Measurements from ENCODE around the gene SUB1. TPM values are rescaled to one million over a fixed set of nuclear protein-coding genes. Genes with fewer than 3 reads are reported as not detected.

SUB1 gene
- total RNA-seq, 2 experiments from 2014 or later = 418 to 458 TPM

GRCh38 chr5:32600054-32600622, 14.8 kb downstream of the SUB1 start:
- ChIA-PET POLR2A (interaction anchor here (1.2 kb wide), 1 partner anchor 10 kb away, joined by 3 read pairs; no protein-coding TSS in a partner anchor), CTCF (interaction anchor here (1.0 to 4.4 kb wide), 3 partner anchors 7 to 12 kb away, joined by 3 to 27 read pairs (median 4); no protein-coding TSS in a partner anchor)
- Mint-ChIP-seq H3K27ac (no peak overlapping the region), H3K9me3 (ENCODE audit: low read depth) (no peaks in the 10 kb centered on the region), H3K4me1 (peaks cover 53% of the 10 kb centered on the region), H3K36me3 (ENCODE audit: low read depth) (peaks cover 73% of the 10 kb centered on the region), H3K4me3 (no peak overlapping the region), H3K27me3 (no peaks in the 10 kb centered on the region)
- intact Hi-C loops (cut with DNase I, micrococcal nuclease) = no loop called here
- DNase-seq (no peak), ATAC-seq (no peak)

DNA sequence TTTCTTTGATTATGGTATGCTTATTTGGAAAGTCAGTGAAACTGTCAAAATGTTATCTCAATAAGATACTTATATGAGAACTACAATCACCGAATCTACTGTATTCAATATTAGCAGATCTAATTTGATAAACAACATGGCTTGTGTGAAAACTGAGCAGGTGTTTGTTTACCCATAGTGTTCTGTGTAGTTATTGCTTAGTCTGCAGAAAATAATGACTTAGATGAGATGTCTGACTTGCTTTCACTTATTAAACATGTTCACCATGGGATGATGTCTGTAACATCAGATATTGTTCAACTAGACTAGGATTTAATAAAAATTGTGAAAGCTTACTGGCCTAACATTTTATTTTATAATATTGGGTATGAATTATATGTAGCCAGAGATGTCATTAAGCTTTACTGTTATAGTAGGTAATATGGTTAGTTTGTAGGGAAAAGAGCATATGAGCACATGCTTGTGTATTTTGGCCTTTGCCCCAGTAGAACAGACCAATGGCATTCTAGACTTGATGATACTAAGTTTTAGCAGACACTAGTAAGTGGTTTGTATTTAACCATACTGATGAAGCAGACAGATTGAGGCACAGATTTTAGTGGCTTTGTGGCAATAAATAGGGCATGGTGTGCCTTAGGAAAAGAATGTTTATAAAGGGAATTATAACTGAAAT, 16.4 kb downstream of the SUB1 start:
- intact Hi-C loops (cut with DNase I, micrococcal nuclease) = no loop called here
- ChIA-PET CTCF (interaction anchor here (0.7 to 4.4 kb wide), 2 partner anchors 12 to 110 kb away, joined by 3 to 27 read pairs; no protein-coding TSS in a partner anchor), POLR2A (interaction anchor here (1.1 kb wide), 1 partner anchor 12 kb away, joined by 3 read pairs; no protein-coding TSS in a partner anchor)
- Mint-ChIP-seq H3K36me3 (ENCODE audit: low read depth) (peaks cover 66% of the 10 kb centered on the region), H3K9me3 (ENCODE audit: low read depth) (no peaks in the 10 kb centered on the region), H3K27me3 (no peaks in the 10 kb centered on the region), H3K4me3 (no peak overlapping the region), H3K27ac (peak overlapping the region; percentile 72), H3K4me1 (peaks cover 37% of the 10 kb centered on the region)
- ATAC-seq (no peak), DNase-seq (no peak)

DNA sequence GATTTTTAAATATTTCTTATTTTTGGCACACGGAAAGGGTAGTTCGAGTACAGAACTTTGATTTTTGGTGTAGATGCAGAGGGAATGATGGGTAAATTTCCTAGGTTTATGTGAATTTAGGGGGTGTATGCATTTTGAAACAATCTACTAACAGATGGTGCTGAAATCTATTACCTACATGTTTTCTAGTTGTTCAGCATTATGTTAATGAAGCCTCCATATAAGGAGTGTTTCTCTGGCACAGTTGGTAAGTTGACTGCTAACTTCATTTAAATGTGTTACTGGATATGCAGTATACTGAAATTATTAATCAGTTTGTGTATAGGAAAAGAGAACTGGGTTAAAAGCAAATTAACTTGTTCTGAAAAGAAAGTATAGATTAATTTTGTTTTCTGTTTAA, 17.5 kb downstream of the SUB1 start:
- no peak overlapping the region for H3K27ac Mint-ChIP-seq
- peaks cover 29% of the 10 kb centered on the region for H3K4me1 Mint-ChIP-seq
- intact Hi-C loops (cut with DNase I, micrococcal nuclease) = no loop called here
- ChIA-PET CTCF (interaction anchor here (4.4 kb wide), 1 partner anchor 13 kb away, joined by 27 read pairs; no protein-coding TSS in a partner anchor), POLR2A (interaction anchor here (0.6 kb wide), 1 partner anchor 594 kb away, joined by 6 read pairs; no protein-coding TSS in a partner anchor)
- H3K9me3 Mint-ChIP-seq (ENCODE audit: low read depth) = no peaks in the 10 kb centered on the region
- peaks cover 66% of the 10 kb centered on the region for H3K36me3 Mint-ChIP-seq (ENCODE audit: low read depth)
- no peak overlapping the region for H3K4me3 Mint-ChIP-seq
- no peak for DNase-seq
- ATAC-seq = no peak
- H3K27me3 Mint-ChIP-seq = no peaks in the 10 kb centered on the region

GRCh38 chr5:32604800-32605765, 19.7 kb downstream of the SUB1 start:
- ChIA-PET CTCF (interaction anchor here (1.2 to 2.1 kb wide), 2 partner anchors 15 to 117 kb away, joined by 3 to 7 read pairs; no protein-coding TSS in a partner anchor), POLR2A (interaction anchor here (1.0 kb wide), 1 partner anchor 15 kb away, joined by 3 read pairs; no protein-coding TSS in a partner anchor)
- DNase-seq = no peak
- peaks cover 13% of the 10 kb centered on the region for H3K4me1 Mint-ChIP-seq
- peaks cover 52% of the 10 kb centered on the region for H3K36me3 Mint-ChIP-seq (ENCODE audit: low read depth)
- peak; percentile 24 for ATAC-seq
- no peaks in the 10 kb centered on the region for H3K27me3 Mint-ChIP-seq
- no peaks in the 10 kb centered on the region for H3K9me3 Mint-ChIP-seq (ENCODE audit: low read depth)
- peak overlapping the region; percentile 7 for H3K27ac Mint-ChIP-seq
- no peak overlapping the region for H3K4me3 Mint-ChIP-seq
- intact Hi-C loops (cut with DNase I, micrococcal nuclease) = no loop called here

GRCh38 chr5:32605766-32606152, 20.4 kb downstream of the SUB1 start:
- H3K27ac Mint-ChIP-seq = peak overlapping the region; percentile 7

DNA sequence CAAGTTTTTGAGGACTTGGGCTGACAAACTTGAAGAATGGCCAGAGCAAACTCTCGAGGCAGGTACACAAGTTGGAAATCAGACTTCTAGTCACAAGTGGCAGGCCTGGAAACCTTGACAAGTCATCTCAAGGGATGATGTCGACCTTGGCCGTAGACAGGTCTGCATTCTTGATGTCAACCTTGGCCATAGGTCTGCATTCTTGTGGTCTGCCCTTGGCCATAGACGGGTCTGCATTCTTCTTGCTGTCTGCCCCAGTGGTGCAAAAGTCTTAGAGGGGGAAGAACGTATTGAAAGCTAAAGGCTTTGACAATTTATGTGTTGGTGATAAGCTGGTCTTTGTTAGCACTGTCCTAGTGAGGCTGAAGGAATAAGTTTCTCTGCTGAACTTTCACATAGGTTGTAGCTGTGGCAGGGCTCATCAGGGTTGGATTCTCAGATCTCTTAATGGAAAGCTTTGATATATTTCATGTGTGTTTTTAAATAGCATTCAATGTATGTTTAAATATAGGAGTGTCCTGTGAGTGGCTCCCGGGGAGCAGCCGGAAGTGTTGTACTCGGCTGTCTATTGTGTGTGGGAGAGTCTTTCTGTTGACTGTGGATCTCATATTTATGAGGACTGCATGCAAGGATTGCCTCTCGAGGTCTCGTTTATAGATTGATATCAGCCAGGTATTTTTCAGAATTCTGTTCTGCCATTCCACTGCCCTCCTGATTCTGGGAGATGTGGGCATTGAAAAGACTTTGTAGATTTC, 27.0 kb downstream of the SUB1 start:
- ChIA-PET POLR2A (interaction anchor here (0.8 kb wide), 1 partner anchor 123 kb away, joined by 3 read pairs; no protein-coding TSS in a partner anchor), CTCF (interaction anchor here (0.6 to 4.5 kb wide), 19 partner anchors 9 to 380 kb away, joined by 3 to 56 read pairs (median 3); no protein-coding TSS in a partner anchor)
- Mint-ChIP-seq H3K9me3 (ENCODE audit: low read depth) (no peaks in the 10 kb centered on the region), H3K4me3 (no peak overlapping the region), H3K27ac (no peak overlapping the region), H3K27me3 (no peaks in the 10 kb centered on the region), H3K4me1 (peaks cover 4% of the 10 kb centered on the region), H3K36me3 (ENCODE audit: low read depth) (peaks cover 7% of the 10 kb centered on the region)
- ATAC-seq = no peak
- intact Hi-C loops (cut with DNase I, micrococcal nuclease) = loop anchor here in 1 of 2 experiments (2.0 to 10.0 kb wide), 3 partner anchors 24 to 380 kb away; no protein-coding TSS in a partner anchor
- no peak for DNase-seq

More at GRCh38 chr5:32605766-32606152, 20.4 kb downstream of the SUB1 start:
- ChIA-PET CTCF (interaction anchor here (2.1 kb wide), 1 partner anchor 16 kb away, joined by 7 read pairs; no protein-coding TSS in a partner anchor), POLR2A (interaction anchor here (0.6 kb wide), 1 partner anchor 240 kb away, joined by 10 read pairs; no protein-coding TSS in a partner anchor)
- peak; percentile 13 for ATAC-seq
- Mint-ChIP-seq H3K9me3 (ENCODE audit: low read depth) (no peaks in the 10 kb centered on the region), H3K4me3 (no peak overlapping the region), H3K4me1 (peaks cover 10% of the 10 kb centered on the region), H3K27me3 (no peaks in the 10 kb centered on the region), H3K36me3 (ENCODE audit: low read depth) (peaks cover 48% of the 10 kb centered on the region)
- intact Hi-C loops (cut with DNase I, micrococcal nuclease) = no loop called here
- DNase-seq = no peak

DNA sequence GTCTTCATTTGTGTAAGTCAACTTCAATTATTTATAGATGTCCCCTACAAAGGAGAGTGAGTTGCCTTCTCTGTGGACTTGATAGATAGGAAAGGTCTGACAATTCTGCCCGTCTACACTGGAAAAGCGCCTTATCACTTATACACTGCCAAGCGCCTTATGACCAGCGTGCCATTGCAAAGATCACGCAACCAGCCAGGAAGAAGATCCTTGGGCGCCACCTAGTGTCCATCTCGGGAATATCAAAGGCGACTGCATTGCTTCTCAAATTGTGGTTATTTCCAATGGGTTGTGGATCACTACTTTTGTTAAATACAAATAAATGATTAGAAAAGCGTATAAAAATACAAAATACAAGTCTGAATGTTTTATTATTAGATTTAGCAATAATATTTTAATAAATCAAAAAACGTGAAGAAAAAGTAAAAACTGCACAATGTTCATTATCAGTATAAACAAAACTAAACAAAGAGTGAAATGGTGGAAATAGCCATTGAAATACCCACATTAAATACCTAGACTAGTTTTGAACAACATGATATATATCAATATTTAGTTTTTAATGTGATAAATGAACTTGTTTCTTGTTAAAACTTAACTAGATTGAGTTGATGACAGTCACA, 27.8 kb downstream of the SUB1 start:
- ChIA-PET CTCF (interaction anchor here (0.6 to 4.5 kb wide), 28 partner anchors 8 to 686 kb away, joined by 3 to 56 read pairs (median 3); no protein-coding TSS in a partner anchor), POLR2A (no interaction called here)
- Mint-ChIP-seq H3K27ac (peak overlapping the region; percentile 67), H3K4me3 (no peak overlapping the region), H3K36me3 (ENCODE audit: low read depth) (peaks cover 3% of the 10 kb centered on the region), H3K4me1 (peaks cover 4% of the 10 kb centered on the region), H3K27me3 (no peaks in the 10 kb centered on the region), H3K9me3 (ENCODE audit: low read depth) (no peaks in the 10 kb centered on the region)
- ATAC-seq (peak; percentile 93), DNase-seq (peak; percentile 91)
- intact Hi-C loops (cut with DNase I, micrococcal nuclease) = loop anchor here (1.0 to 10.0 kb wide), 5 partner anchors 24 to 381 kb away; no protein-coding TSS in a partner anchor

GRCh38 chr5:32615236-32615635, 29.9 kb downstream of the SUB1 start:
- Mint-ChIP-seq H3K36me3 (ENCODE audit: low read depth) (no peaks in the 10 kb centered on the region), H3K4me1 (peaks cover 4% of the 10 kb centered on the region), H3K27ac (peak overlapping the region; percentile 22), H3K9me3 (ENCODE audit: low read depth) (no peaks in the 10 kb centered on the region), H3K4me3 (no peak overlapping the region), H3K27me3 (no peaks in the 10 kb centered on the region)
- CTCF ChIA-PET = interaction anchor here (0.8 to 4.5 kb wide), 3 partner anchors 64 to 125 kb away, joined by 3 to 56 read pairs (median 3); no protein-coding TSS in a partner anchor
- POLR2A ChIA-PET = no interaction called here
- intact Hi-C loops (cut with DNase I, micrococcal nuclease) = loop anchor here in 1 of 2 experiments (10.0 kb wide), 1 partner anchor 260 kb away; no protein-coding TSS in a partner anchor
- no peak for ATAC-seq
- DNase-seq = no peak

GRCh38 chr5:32618962-32619361, 33.6 kb downstream of the SUB1 start:
- no peak for ATAC-seq
- no peak overlapping the region for H3K27ac Mint-ChIP-seq
- H3K4me3 Mint-ChIP-seq = no peak overlapping the region
- no peaks in the 10 kb centered on the region for H3K9me3 Mint-ChIP-seq (ENCODE audit: low read depth)
- no peaks in the 10 kb centered on the region for H3K36me3 Mint-ChIP-seq (ENCODE audit: low read depth)
- no peaks in the 10 kb centered on the region for H3K4me1 Mint-ChIP-seq
- POLR2A ChIA-PET = no interaction called here
- CTCF ChIA-PET = interaction anchor here (0.7 to 1.3 kb wide), 4 partner anchors 20 to 139 kb away, joined by 3 to 4 read pairs (median 4); no protein-coding TSS in a partner anchor
- no peak for DNase-seq
- no peaks in the 10 kb centered on the region for H3K27me3 Mint-ChIP-seq
- intact Hi-C loops (cut with DNase I, micrococcal nuclease) = loop anchor here in 1 of 2 experiments (10.0 kb wide), 1 partner anchor 264 kb away; no protein-coding TSS in a partner anchor

- no peak overlapping the region for H3K4me3 Mint-ChIP-seq
- no peaks in the 10 kb centered on the region for H3K27me3 Mint-ChIP-seq
- ChIA-PET CTCF (interaction anchor here (0.5 to 1.4 kb wide), 5 partner anchors 8 to 522 kb away, joined by 3 to 4 read pairs (median 3); no protein-coding TSS in a partner anchor), POLR2A (no interaction called here)
- no peak for ATAC-seq
- no peak overlapping the region for H3K27ac Mint-ChIP-seq
- intact Hi-C loops (cut with DNase I, micrococcal nuclease) = no loop called here
- no peaks in the 10 kb centered on the region for H3K4me1 Mint-ChIP-seq
- no peaks in the 10 kb centered on the region for H3K9me3 Mint-ChIP-seq (ENCODE audit: low read depth)
- no peaks in the 10 kb centered on the region for H3K36me3 Mint-ChIP-seq (ENCODE audit: low read depth)
- no peak for DNase-seq
Observed at GRCh38 chr5:32621256-32621655, 35.9 kb downstream of the SUB1 start.
